ENCODE measurements around the gene GCDH. TPM values are rescaled to one million over a fixed set of nuclear protein-coding genes. Genes with fewer than 3 reads are reported as not detected.

The GCDH gene
- total RNA-seq, 1 donor from 2014 or later: 60.6 TPM

GRCh38 chr19:12946731-12947496 is 56.0 kb downstream of the GCDH start:
- TF ChIP-seq CTCF (IDR thresholded peaks at IDR 0.05; ENCODE audit: unreplicated experiment): no peak
- H3K9me3 Mint-ChIP-seq (ENCODE audit: low read depth): no peaks in the 10 kb centered on the region
- H3K27me3 Mint-ChIP-seq: no peaks in the 10 kb centered on the region
- H3K4me3 Mint-ChIP-seq (ENCODE audit: low read depth): peak overlapping the region; percentile 81
- peaks cover 33% of the 10 kb centered on the region for H3K36me3 Mint-ChIP-seq (ENCODE audit: insufficient read depth)
- peak overlapping the region; percentile 95 for H3K27ac Mint-ChIP-seq
- no peak for DNase-seq (ENCODE audit: low spot score, unreplicated experiment)
- peaks cover 14% of the 10 kb centered on the region for H3K4me1 Mint-ChIP-seq (ENCODE audit: low read depth)

GRCh38 chr19:12947702-12948611 is 57.0 kb downstream of the GCDH start:
- Mint-ChIP-seq H3K4me3 (ENCODE audit: low read depth) (peak overlapping the region; percentile 35), H3K27ac (no peak overlapping the region)

GRCh38 chr19:12948612-12949362 is 57.8 kb downstream of the GCDH start:
- Mint-ChIP-seq H3K36me3 (ENCODE audit: insufficient read depth) (peaks cover 24% of the 10 kb centered on the region), H3K27ac (no peak overlapping the region)

More at GRCh38 chr19:12947702-12948611, 57.0 kb downstream of the GCDH start:
- Mint-ChIP-seq H3K27me3 (no peaks in the 10 kb centered on the region), H3K36me3 (ENCODE audit: insufficient read depth) (peaks cover 27% of the 10 kb centered on the region), H3K4me1 (ENCODE audit: low read depth) (peaks cover 14% of the 10 kb centered on the region), H3K9me3 (ENCODE audit: low read depth) (no peaks in the 10 kb centered on the region)
- no peak for DNase-seq (ENCODE audit: low spot score, unreplicated experiment)
- TF ChIP-seq CTCF (IDR thresholded peaks at IDR 0.05; ENCODE audit: unreplicated experiment): no peak

More at GRCh38 chr19:12948612-12949362, 57.8 kb downstream of the GCDH start:
- DNase-seq (ENCODE audit: low spot score, unreplicated experiment): no peak
- TF ChIP-seq CTCF (IDR thresholded peaks at IDR 0.05; ENCODE audit: unreplicated experiment): no peak
- peaks cover 12% of the 10 kb centered on the region for H3K4me1 Mint-ChIP-seq (ENCODE audit: low read depth)
- no peaks in the 10 kb centered on the region for H3K27me3 Mint-ChIP-seq
- no peaks in the 10 kb centered on the region for H3K9me3 Mint-ChIP-seq (ENCODE audit: low read depth)
- no peak overlapping the region for H3K4me3 Mint-ChIP-seq (ENCODE audit: low read depth)

Small RNA genes within 50 kb of the gene (microRNA-seq; reads per million reads assigned to microRNA genes)
- gene MIR5695 (ENCODE audit: borderline number of aligned reads, unreplicated experiment): not detected
- gene MIR6515 (ENCODE audit: borderline number of aligned reads, unreplicated experiment): 3.0 reads per million
- not detected for gene MIR6794 (ENCODE audit: borderline number of aligned reads, unreplicated experiment)

Other genes starting within 250 kb of the GCDH start
- 115 and 120 TPM in 2 replicates for gene MAN2B1, start 224.4 kb upstream of the GCDH start, total RNA-seq
- gene WDR83, start 224.4 kb upstream of the GCDH start, total RNA-seq: 16.3 and 17.2 TPM in 2 replicates
- gene DHPS, start 209.3 kb upstream of the GCDH start, total RNA-seq: 92.0 and 106 TPM in 2 replicates
- not detected in 2 replicates for gene GNG14, start 203.2 kb upstream of the GCDH start, total RNA-seq
- gene FBXW9, start 194.5 kb upstream of the GCDH start, total RNA-seq: 14.6 and 15.1 TPM in 2 replicates
- gene TNPO2, start 167.2 kb upstream of the GCDH start, total RNA-seq: 109 and 113 TPM in 2 replicates
- gene TRIR, start 156.5 kb upstream of the GCDH start, total RNA-seq: 171 and 180 TPM in 2 replicates
- 59.8 and 66.0 TPM in 2 replicates for gene GET3, start 153.7 kb upstream of the GCDH start, total RNA-seq
- not detected in 2 replicates for gene BEST2, start 139.4 kb upstream of the GCDH start, total RNA-seq
- gene HOOK2, start 115.6 kb upstream of the GCDH start, total RNA-seq: 115 TPM in 2 replicates
- 5.7 and 6.0 TPM in 2 replicates for gene JUNB, start 99.7 kb upstream of the GCDH start, total RNA-seq
- gene PRDX2, start 89.4 kb upstream of the GCDH start, total RNA-seq: 524 and 554 TPM in 2 replicates
- 16.5 and 22.7 TPM in 2 replicates for gene THSD8, start 89.1 kb upstream of the GCDH start, total RNA-seq
- 32.8 and 37.4 TPM in 2 replicates for gene RNASEH2A, start 84.6 kb upstream of the GCDH start, total RNA-seq
- gene RTBDN, start 56.6 kb upstream of the GCDH start, total RNA-seq: not detected in 2 replicates
- gene MAST1, start 52.6 kb upstream of the GCDH start, total RNA-seq: 5.3 and 5.9 TPM in 2 replicates
- gene DNASE2, start 9.7 kb upstream of the GCDH start, total RNA-seq: 26.0 and 31.7 TPM in 2 replicates
- not detected in 2 replicates for gene KLF1, start 4.0 kb upstream of the GCDH start, total RNA-seq
- gene SYCE2, start 28.1 kb downstream of the GCDH start, total RNA-seq: 1.2 and 1.8 TPM in 2 replicates
- 61.2 and 63.3 TPM in 2 replicates for gene FARSA, start 42.6 kb downstream of the GCDH start, total RNA-seq
- 707 and 730 TPM in 2 replicates for gene CALR, start 47.4 kb downstream of the GCDH start, total RNA-seq
- 70.4 and 78.8 TPM in 2 replicates for gene RAD23A, start 54.7 kb downstream of the GCDH start, total RNA-seq
- 16.8 and 20.8 TPM in 2 replicates for gene GADD45GIP1, start 66.1 kb downstream of the GCDH start, total RNA-seq
- not detected in 2 replicates for gene DAND5, start 78.4 kb downstream of the GCDH start, total RNA-seq
- 0.46 and 0.51 TPM in 2 replicates for gene NFIX, start 104.3 kb downstream of the GCDH start, total RNA-seq
- 0.47 and 0.50 TPM in 2 replicates for gene LYL1, start 211.7 kb downstream of the GCDH start, total RNA-seq
- gene TRMT1, start 225.6 kb downstream of the GCDH start, total RNA-seq: 51.5 and 52.4 TPM in 2 replicates
- gene NACC1, start 227.1 kb downstream of the GCDH start, total RNA-seq: 92.3 and 103 TPM in 2 replicates